Esophagus (tissue), 2 donors: ENCODE results near the gene TRAPPC8. TPM values are rescaled to one million over a fixed set of nuclear protein-coding genes. Genes with fewer than 3 reads are reported as not detected.

Experiments
- H3K27ac ChIP-seq, 2 donors: one replicate each; pipeline ENCODE4 v1.5.1; 2013; ENCODE audit warnings: low read depth in 2 of 2, mild to moderate bottlenecking in 2 of 2, inconsistent platforms in 1 of 2, low read length in 1 of 2, moderate library complexity in 1 of 2
- H3K27me3 ChIP-seq, 2 donors: one replicate each; pipeline ENCODE4 v1.6.1; 2013; ENCODE audit warnings: low read length in 2 of 2, control low read depth in 1 of 2, mild to moderate bottlenecking in 1 of 2; ENCODE audit not compliant: insufficient read depth in 2 of 2, control insufficient read depth in 1 of 2
- H3K36me3 ChIP-seq, 2 donors: one replicate each; pipeline ENCODE4 v1.6.1; 2013; ENCODE audit warnings: low read length in 1 of 2; ENCODE audit not compliant: control insufficient read depth in 2 of 2, insufficient read depth in 2 of 2
- H3K4me1 ChIP-seq, 2 donors: one replicate each; pipeline ENCODE4 v1.6.1; 2013; ENCODE audit warnings: low read length in 1 of 2; ENCODE audit not compliant: control insufficient read depth in 2 of 2, insufficient read depth in 2 of 2
- H3K4me3 ChIP-seq, 2 donors: one replicate each; pipeline ENCODE4 v1.5.1; 2013; ENCODE audit warnings: low read length in 2 of 2, mild to moderate bottlenecking in 2 of 2, low read depth in 1 of 2, moderate library complexity in 1 of 2
- H3K9me3 ChIP-seq, 2 donors: one replicate each; pipeline ENCODE4 v1.6.1; 2013; ENCODE audit warnings: mild to moderate bottlenecking in 2 of 2, low read depth in 1 of 2, low read length in 1 of 2, moderate library complexity in 1 of 2; ENCODE audit not compliant: control insufficient read depth in 2 of 2, insufficient read depth in 1 of 2
- WGBS, 2 donors: extraction: QIAGEN DNeasy Blood & Tissue Kit; methylation state at CpG; one replicate each; pipeline ENCODE4 v1.1.7; 2013; 5-methylcytosine and 5-hydroxymethylcytosine counted together
- polyA plus RNA-seq, 2 donors: library from polyadenylated mRNA; stranded (reverse); fragments of 200-250 nt; gene quantifications; one replicate each; pipeline ENCODE4 v1.2.3, GENCODE V29; 2013
- donor health status: healthy with polysubstance abuse.
- donor health status: Bipolar disorder and iron deficiency.

Gene TRAPPC8
- polyA plus RNA-seq, 2 donors, result 16.3 to 20.9 TPM

GRCh38 chr18:31878358-31878757 lies 64.6 kb downstream of the TRAPPC8 start:
- 87 to 96% methylated on average over 4 of the region's 4 CpGs for WGBS, 2 donors

DNA sequence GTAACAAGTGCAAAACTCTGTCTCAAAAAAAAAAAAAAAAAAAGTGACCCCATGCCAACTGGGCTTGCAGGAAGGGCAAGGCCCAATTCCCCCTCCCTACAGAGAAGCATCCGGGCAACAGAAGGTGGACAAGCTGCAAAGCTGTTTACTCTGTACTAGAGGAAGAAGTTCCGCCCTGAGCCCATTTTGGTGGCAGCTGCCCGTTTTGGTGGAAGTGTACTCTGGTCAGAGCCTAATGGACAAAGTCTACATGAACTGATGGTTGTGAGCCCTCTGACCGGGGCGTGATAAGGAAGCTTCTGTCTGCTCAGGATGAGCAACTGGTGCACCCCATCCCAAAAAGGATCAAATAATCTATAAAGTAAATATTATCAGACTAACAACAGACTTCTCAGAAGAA lies 65.0 kb downstream of the TRAPPC8 start:
- Histone ChIP-seq H3K4me3 (no peak overlapping the region), H3K9me3 (no peaks in the 10 kb centered on the region), H3K36me3 (peaks cover 2 to 10% of the 10 kb centered on the region in 2 donors), H3K27ac (no peak overlapping the region), H3K27me3 (no peaks in the 10 kb centered on the region), H3K4me1 (no peaks in the 10 kb centered on the region)
- 96 to 97% methylated on average over 5 of the region's 5 CpGs for WGBS, 2 donors

More at GRCh38 chr18:31878358-31878757, 64.6 kb downstream of the TRAPPC8 start:
- H3K27ac ChIP-seq, result no peak overlapping the region
- no peaks in the 10 kb centered on the region for H3K9me3 ChIP-seq
- peaks cover 2 to 10% of the 10 kb centered on the region in 2 donors for H3K36me3 ChIP-seq
- H3K4me3 ChIP-seq, result no peak overlapping the region
- no peaks in the 10 kb centered on the region for H3K27me3 ChIP-seq
- H3K4me1 ChIP-seq, result no peaks in the 10 kb centered on the region

- Histone ChIP-seq H3K27ac (no peak overlapping the region), H3K4me3 (no peak overlapping the region), H3K27me3 (no peaks in the 10 kb centered on the region), H3K36me3 (peaks cover 2 to 10% of the 10 kb centered on the region in 2 donors), H3K4me1 (no peaks in the 10 kb centered on the region), H3K9me3 (no peaks in the 10 kb centered on the region)
- 79 to 91% methylated on average over 4 of the region's 4 CpGs for WGBS, 2 donors
These were observed 66.2 kb downstream of the TRAPPC8 start for GRCh38 chr18:31876707-31877106.

DNA sequence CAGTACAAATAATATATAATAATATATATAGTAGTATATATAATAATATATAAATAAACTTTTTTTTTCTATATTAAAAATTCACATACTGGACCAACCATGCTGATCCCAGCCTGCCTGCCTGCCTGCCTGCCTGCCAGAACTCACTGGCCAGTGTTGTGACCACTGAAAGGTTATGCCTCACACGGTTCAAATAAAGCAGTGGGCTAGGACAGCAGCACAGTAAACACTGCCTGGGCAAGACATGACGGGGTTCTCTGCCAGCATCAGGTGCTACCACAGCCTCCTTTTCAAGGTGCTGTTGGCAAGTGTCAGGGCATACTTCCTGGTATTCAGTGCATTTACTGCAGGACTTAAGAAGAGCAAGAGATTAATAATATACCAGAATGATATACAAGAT lies 67.6 kb downstream of the TRAPPC8 start:
- H3K27ac ChIP-seq, result no peak overlapping the region
- H3K4me3 ChIP-seq, result no peak overlapping the region
- H3K4me1 ChIP-seq, result no peaks in the 10 kb centered on the region
- no peaks in the 10 kb centered on the region for H3K27me3 ChIP-seq
- H3K36me3 ChIP-seq, result peaks cover 2 to 10% of the 10 kb centered on the region in 2 donors
- no peaks in the 10 kb centered on the region for H3K9me3 ChIP-seq
- 74% methylated on average over 2 of the region's 2 CpGs for WGBS, 2 donors

GRCh38 chr18:31863103-31863502 lies 79.8 kb downstream of the TRAPPC8 start:
- no peaks in the 10 kb centered on the region for H3K9me3 ChIP-seq
- no peak overlapping the region for H3K27ac ChIP-seq
- H3K27me3 ChIP-seq, result no peaks in the 10 kb centered on the region
- no peaks in the 10 kb centered on the region for H3K36me3 ChIP-seq
- no peak overlapping the region for H3K4me3 ChIP-seq
- H3K4me1 ChIP-seq, result no peaks in the 10 kb centered on the region
- WGBS, 2 donors, result 98 to 100% methylated on average over 1 of the region's 1 CpG

GRCh38 chr18:31860488-31860887 lies 82.4 kb downstream of the TRAPPC8 start:
- no peaks in the 10 kb centered on the region for H3K27me3 ChIP-seq
- no peak overlapping the region for H3K27ac ChIP-seq
- H3K36me3 ChIP-seq, result peaks cover 0 to 4% of the 10 kb centered on the region in 2 donors
- H3K4me1 ChIP-seq, result no peaks in the 10 kb centered on the region
- no peak overlapping the region for H3K4me3 ChIP-seq
- no peaks in the 10 kb centered on the region for H3K9me3 ChIP-seq

DNA sequence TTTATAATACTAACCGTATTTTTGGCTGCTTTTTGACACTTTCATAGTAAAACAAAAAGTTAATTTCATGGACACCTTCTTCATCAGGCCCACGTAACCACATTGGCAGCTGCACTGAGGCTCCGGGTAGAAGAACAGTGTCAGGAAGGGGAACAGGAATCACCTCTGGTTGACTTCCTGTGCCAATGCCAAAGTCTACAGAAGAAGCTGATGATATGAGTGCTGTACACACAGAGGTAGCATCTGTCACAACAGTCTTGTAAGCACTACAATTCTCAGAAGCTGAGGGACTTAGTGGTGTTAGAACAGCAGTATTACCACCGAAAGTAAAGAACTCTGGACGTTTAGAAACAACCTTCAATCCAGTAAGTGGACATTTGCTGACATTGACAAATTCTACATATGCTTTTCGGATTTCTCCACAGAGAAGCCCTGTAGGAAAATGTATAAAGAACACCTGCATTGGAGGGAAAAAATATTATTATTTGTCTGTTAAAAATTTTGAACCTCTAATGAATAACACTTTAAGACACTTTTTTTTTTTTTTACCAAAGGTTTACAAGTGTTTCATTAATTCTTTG lies 85.3 kb downstream of the TRAPPC8 start:
- H3K36me3 ChIP-seq, result peaks cover 0 to 4% of the 10 kb centered on the region in 2 donors
- H3K4me1 ChIP-seq, result no peaks in the 10 kb centered on the region
- 77 to 85% methylated on average over 6 of the region's 6 CpGs for WGBS, 2 donors
- H3K27me3 ChIP-seq, result no peaks in the 10 kb centered on the region
- no peaks in the 10 kb centered on the region for H3K9me3 ChIP-seq
- no peak overlapping the region for H3K4me3 ChIP-seq
- H3K27ac ChIP-seq, result no peak overlapping the region

GRCh38 chr18:31850844-31851243 lies 92.1 kb downstream of the TRAPPC8 start:
- Histone ChIP-seq H3K4me1 (no peaks in the 10 kb centered on the region), H3K36me3 (peaks cover 5 to 7% of the 10 kb centered on the region in 2 donors), H3K4me3 (no peak overlapping the region), H3K9me3 (no peaks in the 10 kb centered on the region), H3K27ac (no peak overlapping the region), H3K27me3 (no peaks in the 10 kb centered on the region)
- WGBS, 2 donors, result 86 to 87% methylated on average over 1 of the region's 1 CpG

GRCh38 chr18:31840499-31840898 lies 102.4 kb downstream of the TRAPPC8 start:
- no peaks in the 10 kb centered on the region for H3K27me3 ChIP-seq
- 91 to 94% methylated on average over 2 of the region's 2 CpGs for WGBS, 2 donors
- no peaks in the 10 kb centered on the region for H3K9me3 ChIP-seq
- H3K36me3 ChIP-seq, result peaks cover 0 to 6% of the 10 kb centered on the region in 2 donors
- no peak overlapping the region for H3K4me3 ChIP-seq
- no peak overlapping the region for H3K27ac ChIP-seq
- H3K4me1 ChIP-seq, result no peaks in the 10 kb centered on the region

DNA sequence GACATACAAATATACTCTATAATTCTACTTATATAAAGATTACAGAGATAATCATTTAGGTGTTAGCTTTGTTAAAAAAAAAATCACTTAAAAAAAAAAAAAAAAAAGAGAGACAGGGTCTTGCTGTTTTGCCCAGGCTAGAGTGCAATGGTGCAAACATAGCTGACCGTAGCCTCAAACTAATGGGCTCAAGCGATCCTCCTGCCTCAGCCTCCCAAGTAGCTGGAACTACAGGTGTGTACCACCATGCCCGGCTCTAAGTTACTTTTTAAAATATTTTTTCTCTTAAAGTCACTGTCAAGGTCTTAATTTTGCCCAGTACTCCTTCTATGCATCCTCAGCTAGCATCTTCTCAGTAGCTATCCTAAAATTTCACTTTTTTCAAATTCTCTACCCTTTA lies 105.0 kb downstream of the TRAPPC8 start:
- H3K27me3 ChIP-seq, result no peaks in the 10 kb centered on the region
- 96 to 100% methylated on average over 3 of the region's 3 CpGs for WGBS, 2 donors
- H3K9me3 ChIP-seq, result no peaks in the 10 kb centered on the region
- no peak overlapping the region for H3K4me3 ChIP-seq
- no peak overlapping the region for H3K27ac ChIP-seq
- peaks cover 0 to 7% of the 10 kb centered on the region in 2 donors for H3K36me3 ChIP-seq
- H3K4me1 ChIP-seq, result no peaks in the 10 kb centered on the region
